PC-3 (cell line): ENCODE results near the gene HLA-DMB. TPM values are rescaled to one million over a fixed set of nuclear protein-coding genes. Genes with fewer than 3 reads are reported as not detected.

Experiments
- ATAC-seq: fragments of 200-7000 bp; cut with Tn5 transposase; 2 replicates; pipeline ENCODE4 v1.9.1; 2020; ENCODE audit warnings: mild to moderate bottlenecking, moderate library complexity
- BruUV-seq: library from RNA; stranded (reverse); fragments of 400-500 nt; replicated peaks from 2 replicates; lab custom pipeline; 2021; lab: Mats Ljungman, UMichigan
- CTCF ChIA-PET: fragments of 300-600 bp; sonication (Branson Sonifier 250); formaldehyde crosslinking; loops from one replicate; lab custom pipeline; 2022; ENCODE audit warnings: antibody characterized with exemption; lab: Charles Lee
- POLR2A ChIA-PET: fragments of 300-600 bp; sonication (Branson Sonifier 250); formaldehyde crosslinking; loops from one replicate; lab custom pipeline; 2022; ENCODE audit warnings: antibody characterized with exemption; ENCODE audit not compliant: unreplicated experiment; lab: Charles Lee
- DNase-seq: peaks from one replicate; pipeline ENCODE4 v3.0.0-alpha.2; 2015
- H2AFZ ChIP-seq: fragments of 300-600 bp; sonication (generic); 2 replicates; pipeline ENCODE4 v1.6.0; 2016; ENCODE audit warnings: antibody characterized with exemption, low read length
- H3F3A ChIP-seq: fragments of 300-600 bp; sonication (generic); one replicate; pipeline ENCODE4 v1.6.0; 2017; ENCODE audit warnings: antibody characterized with exemption, low read length, control low read depth, mild to moderate bottlenecking; ENCODE audit not compliant: unreplicated experiment
- H3K27ac ChIP-seq: fragments of 300-600 bp; sonication (generic); 2 replicates; pipeline ENCODE4 v1.5.1; 2016; ENCODE audit warnings: mild to moderate bottlenecking, low read length
- H3K27me3 ChIP-seq: fragments of 300-600 bp; sonication (generic); 2 replicates; pipeline ENCODE4 v1.6.1; 2016; ENCODE audit warnings: low read length, mixed read lengths
- H3K36me3 ChIP-seq: fragments of 300-600 bp; sonication (generic); 2 replicates; pipeline ENCODE4 v1.6.1; 2016; ENCODE audit warnings: low read depth, mixed run types, low read length, mixed read lengths
- H3K4me1 ChIP-seq: fragments of 300-600 bp; sonication (generic); 2 replicates; pipeline ENCODE4 v1.5.1; 2016; ENCODE audit warnings: low read length; ENCODE audit not compliant: insufficient read depth
- H3K4me2 ChIP-seq: fragments of 300-600 bp; sonication (generic); 2 replicates; pipeline ENCODE4 v1.6.0; 2016; ENCODE audit warnings: low read length
- H3K4me3 ChIP-seq: fragments of 300-600 bp; sonication (generic); 2 replicates; pipeline ENCODE4 v1.5.1; 2016; ENCODE audit warnings: mild to moderate bottlenecking, low read length, mixed read lengths
- H3K79me2 ChIP-seq: fragments of 300-600 bp; sonication (generic); 2 replicates; pipeline ENCODE4 v1.6.1; 2017; ENCODE audit warnings: low read length, mixed read lengths
- H3K9ac ChIP-seq: fragments of 300-600 bp; sonication (generic); 2 replicates; pipeline ENCODE4 v1.6.0; 2016; ENCODE audit warnings: mild to moderate bottlenecking, low read length
- H3K9me2 ChIP-seq: fragments of 300-600 bp; sonication (generic); replicated peaks from 2 replicates; pipeline ENCODE4 v1.6.1; 2016; ENCODE audit warnings: mixed run types, low read length, mixed read lengths
- H3K9me3 ChIP-seq: fragments of 300-600 bp; sonication (generic); 2 replicates; pipeline ENCODE4 v1.6.1; 2016; ENCODE audit warnings: low read length, mixed read lengths
- H4K20me1 ChIP-seq: fragments of 300-600 bp; sonication (generic); 2 replicates; pipeline ENCODE4 v1.6.1; 2016; ENCODE audit warnings: low read length, mixed read lengths
- CTCF ChIP-seq: fragments of 300-600 bp; sonication (generic); conservative IDR thresholded peaks from 2 replicates; pipeline ENCODE4 v1.5.1; 2017; ENCODE audit warnings: antibody characterized with exemption, low read depth, mild to moderate bottlenecking, low read length
- EZH2 ChIP-seq: fragments of 300-600 bp; sonication (generic); IDR thresholded peaks from one replicate; pipeline ENCODE4 v1.6.1; 2017; ENCODE audit warnings: antibody characterized with exemption, mild to moderate bottlenecking, low read length; ENCODE audit not compliant: unreplicated experiment
- EZH2phosphoT487 ChIP-seq: fragments of 300-600 bp; sonication (generic); IDR thresholded peaks from 2 replicates; pipeline ENCODE4 v1.6.1; 2018; ENCODE audit warnings: mild to moderate bottlenecking, antibody characterized with exemption, low read length, borderline replicate concordance
- intact Hi-C: fragments of 100-400 bp; cut with micrococcal nuclease; formaldehyde crosslinking; loops from 2 replicates; pipeline ENCODE4 v1.9.0; 2023
- total RNA-seq: library from RNA; depleted of rRNA; stranded (reverse); fragments of >200 nt; gene quantifications from 2 replicates; pipeline ENCODE4 v1.2.3, GENCODE V29; 2014

HLA-DMB gene
- total RNA-seq, 1 experiment from 2014 or later, result not detected

GRCh38 chr6:32952817-32953739 is 12.2 kb upstream of the HLA-DMB start, which contains the start of gene HLA-DMA:
Gene HLA-DMA, minus strand, starts transcription at chr6:32953097. Its CDS starts 61 bp downstream, at chr6:32953036.
- peak within 1 kb of the TSS; percentile 62 for H2AFZ ChIP-seq
- POLR2A ChIA-PET, result interaction anchor here (0.5 to 1.5 kb wide), 2 partner anchors 19 to 1133 kb away, joined by 14 to 24 read pairs; no protein-coding TSS in a partner anchor

GRCh38 chr6:32950449-32950848 is 9.6 kb upstream of the HLA-DMB start:
- Histone ChIP-seq H3K9me2 (no peaks in the 10 kb centered on the region), H3K27ac (no peak overlapping the region), H3K4me1 (no peaks in the 10 kb centered on the region; the same call in 1 of the 2 replicates), H3K9me3 (0 out of 2 replicates have a peak, but pooled peaks cover 9% of the 10 kb centered on the region), H3K79me2 (no peaks in the 10 kb centered on the region), H3K27me3 (no peaks in the 10 kb centered on the region), H3K4me3 (no peak overlapping the region), H3K36me3 (no peaks in the 10 kb centered on the region), H3F3A (no peaks in the 10 kb centered on the region), H3K9ac (no peak overlapping the region), H3K4me2 (no peak overlapping the region), H4K20me1 (no peaks in the 10 kb centered on the region), H2AFZ (no peak overlapping the region)
- BruUV-seq, result no TSS peak
- DNase-seq (no peak), ATAC-seq (no peak)
- intact Hi-C loops, result no loop called here
- ChIA-PET POLR2A (no interaction called here), CTCF (no interaction called here)
- TF ChIP-seq EZH2phosphoT487 (no peak), EZH2 (no peak), CTCF (no peak)

More at GRCh38 chr6:32952817-32953739, 12.2 kb upstream of the HLA-DMB start, which contains the start of gene HLA-DMA:
- intact Hi-C loops, result loop anchor here (1.0 kb wide), 2 partner anchors 15 to 68 kb away; partner anchors contain the start of gene BRD2
- BruUV-seq, result no TSS peak
- peak; percentile 96 for DNase-seq
- CTCF ChIA-PET, result interaction anchor here (0.6 to 2.6 kb wide), 8 partner anchors 19 to 757 kb away, joined by 3 to 40 read pairs (median 8); partner anchors contain the start of gene TAP2
- Histone ChIP-seq H3F3A (no peaks in the 10 kb centered on the region), H3K9me2 (no peaks in the 10 kb centered on the region), H3K79me2 (no peaks in the 10 kb centered on the region), H3K27me3 (no peaks in the 10 kb centered on the region), H3K27ac (no peak within 1 kb of the TSS), H3K4me1 (no peaks in the 10 kb centered on the region; the same call in 1 of the 2 replicates), H3K9me3 (no peaks in the 10 kb centered on the region), H3K4me2 (peak within 1 kb of the TSS; percentile 49), H4K20me1 (no peaks in the 10 kb centered on the region), H3K9ac (no peak within 1 kb of the TSS), H3K4me3 (no peak within 1 kb of the TSS), H3K36me3 (no peaks in the 10 kb centered on the region)
- ATAC-seq, result peak; percentile 97
- TF ChIP-seq EZH2phosphoT487 (no peak), EZH2 (no peak), CTCF (peak; percentile 79)
